Measurements from ENCODE around the gene SLC12A7. TPM values are rescaled to one million over a fixed set of nuclear protein-coding genes. Genes with fewer than 3 reads are reported as not detected.
A peak's percentile ranks its signal among the peaks of the same experiment; 100 is the strongest.
"Not testable (repeated sequence)": the region's sequence is repeated elsewhere in the genome, so short reads cannot be mapped to it uniquely, and the experiment has no call there.

The SLC12A7 gene
- total RNA-seq = 10 to 100 TPM; 31.5 to 37.5 TPM

GRCh38 chr5:1111727-1112289 is at the start of gene SLC12A7:
SLC12A7 (minus strand) TSS chr5:1112063; CDS start chr5:1111991, 72 bp downstream.
- Mint-ChIP-seq H3K4me1 (peaks cover 21% of the 10 kb centered on the region), H3K4me3 (peak within 1 kb of the TSS; percentile 82), H3K27ac (peak within 1 kb of the TSS; percentile 80), H3K36me3 (no peaks in the 10 kb centered on the region), H3K9me3 (no peaks in the 10 kb centered on the region), H3K27me3 (no peaks in the 10 kb centered on the region)
- DNase-seq (peak; percentile 85), ATAC-seq (ENCODE audit: low read depth) (peak; percentile 64)
- POLR2A ChIA-PET = no interaction called here

- POLR2A ChIA-PET = no interaction called here
- DNase-seq (no peak), ATAC-seq (ENCODE audit: low read depth) (no peak)
- H3K9me3 Mint-ChIP-seq = no peaks in the 10 kb centered on the region
- H3K4me1 Mint-ChIP-seq = no peaks in the 10 kb centered on the region
- H3K27me3 Mint-ChIP-seq = peaks cover 26% of the 10 kb centered on the region
- no peak overlapping the region for H3K4me3 Mint-ChIP-seq
- no peaks in the 10 kb centered on the region for H3K36me3 Mint-ChIP-seq
- H3K27ac Mint-ChIP-seq = no peak overlapping the region
Observed at GRCh38 chr5:1161108-1161832, 49.4 kb upstream of the SLC12A7 start.

- no peaks in the 10 kb centered on the region for H3K36me3 Mint-ChIP-seq
- no peak for ATAC-seq (ENCODE audit: low read depth)
- POLR2A ChIA-PET = no interaction called here
- H3K27ac Mint-ChIP-seq = peak overlapping the region; percentile 9
- peaks cover 26% of the 10 kb centered on the region for H3K27me3 Mint-ChIP-seq
- no peaks in the 10 kb centered on the region for H3K4me1 Mint-ChIP-seq
- H3K9me3 Mint-ChIP-seq = no peaks in the 10 kb centered on the region
- no peak overlapping the region for H3K4me3 Mint-ChIP-seq
- no peak for DNase-seq
Observed at GRCh38 chr5:1159774-1160406, 48.0 kb upstream of the SLC12A7 start.

- no peak overlapping the region for H3K4me3 Mint-ChIP-seq
- POLR2A ChIA-PET = no interaction called here
- peaks cover under 1% of the 10 kb centered on the region for H3K4me1 Mint-ChIP-seq
- H3K9me3 Mint-ChIP-seq = no peaks in the 10 kb centered on the region
- H3K27me3 Mint-ChIP-seq = peaks cover 31% of the 10 kb centered on the region
- ATAC-seq (ENCODE audit: low read depth) (no peak), DNase-seq (no peak)
- no peaks in the 10 kb centered on the region for H3K36me3 Mint-ChIP-seq
- H3K27ac Mint-ChIP-seq = no peak overlapping the region
Observed at GRCh38 chr5:1159341-1159675, 47.4 kb upstream of the SLC12A7 start.

GRCh38 chr5:1158647-1159340 is 46.9 kb upstream of the SLC12A7 start:
- Mint-ChIP-seq H3K27ac (no peak overlapping the region), H3K36me3 (no peaks in the 10 kb centered on the region), H3K27me3 (peaks cover 36% of the 10 kb centered on the region), H3K4me1 (peaks cover 5% of the 10 kb centered on the region), H3K4me3 (no peak overlapping the region), H3K9me3 (no peaks in the 10 kb centered on the region)
- DNase-seq (no peak), ATAC-seq (ENCODE audit: low read depth) (no peak)
- POLR2A ChIA-PET = no interaction called here

GRCh38 chr5:1157461-1157986 is 45.7 kb upstream of the SLC12A7 start:
- H3K27ac Mint-ChIP-seq; H3K9me3 Mint-ChIP-seq; H3K4me1 Mint-ChIP-seq; ATAC-seq (ENCODE audit: low read depth); DNase-seq; H3K4me3 Mint-ChIP-seq; POLR2A ChIA-PET; H3K36me3 Mint-ChIP-seq: not testable (repeated sequence)
- peaks cover 39% of the 10 kb centered on the region for H3K27me3 Mint-ChIP-seq

- Mint-ChIP-seq H3K4me1 (peaks cover 12% of the 10 kb centered on the region), H3K27me3 (peaks cover 39% of the 10 kb centered on the region), H3K4me3 (no peak overlapping the region), H3K27ac (no peak overlapping the region), H3K36me3 (no peaks in the 10 kb centered on the region), H3K9me3 (no peaks in the 10 kb centered on the region)
- no peak for DNase-seq
- no peak for ATAC-seq (ENCODE audit: low read depth)
- POLR2A ChIA-PET = no interaction called here
Observed at GRCh38 chr5:1156754-1157460, 45.0 kb upstream of the SLC12A7 start.

- no peak overlapping the region for H3K4me3 Mint-ChIP-seq
- no peak for ATAC-seq (ENCODE audit: low read depth)
- POLR2A ChIA-PET = no interaction called here
Observed at GRCh38 chr5:1156033-1156753, 44.3 kb upstream of the SLC12A7 start.

GRCh38 chr5:1155191-1156032 is 43.5 kb upstream of the SLC12A7 start:
- Mint-ChIP-seq H3K4me3 (no peak overlapping the region), H3K36me3 (no peaks in the 10 kb centered on the region), H3K27me3 (peaks cover 41% of the 10 kb centered on the region), H3K27ac (no peak overlapping the region), H3K4me1 (peaks cover 14% of the 10 kb centered on the region), H3K9me3 (no peaks in the 10 kb centered on the region)
- DNase-seq = no peak
- ATAC-seq (ENCODE audit: low read depth) = no peak
- POLR2A ChIA-PET = no interaction called here

More at GRCh38 chr5:1156033-1156753, 44.3 kb upstream of the SLC12A7 start:
- H3K4me1 Mint-ChIP-seq = peaks cover 14% of the 10 kb centered on the region
- H3K9me3 Mint-ChIP-seq = no peaks in the 10 kb centered on the region
- H3K27me3 Mint-ChIP-seq = peaks cover 39% of the 10 kb centered on the region
- no peak overlapping the region for H3K27ac Mint-ChIP-seq
- H3K36me3 Mint-ChIP-seq = no peaks in the 10 kb centered on the region
- DNase-seq = no peak

GRCh38 chr5:1153428-1153827 is 41.6 kb upstream of the SLC12A7 start:
- ATAC-seq (ENCODE audit: low read depth) = peak; percentile 57
- POLR2A ChIA-PET = interaction anchor here (1.0 kb wide), 1 partner anchor 48 kb away, joined by 3 read pairs; no protein-coding TSS in a partner anchor
- H3K27me3 Mint-ChIP-seq = peaks cover 36% of the 10 kb centered on the region
- peaks cover 14% of the 10 kb centered on the region for H3K4me1 Mint-ChIP-seq
- H3K9me3 Mint-ChIP-seq = no peaks in the 10 kb centered on the region
- no peak overlapping the region for H3K27ac Mint-ChIP-seq
- H3K4me3 Mint-ChIP-seq = peak overlapping the region; percentile 37
- DNase-seq = no peak
- no peaks in the 10 kb centered on the region for H3K36me3 Mint-ChIP-seq

- DNase-seq (no peak), ATAC-seq (ENCODE audit: low read depth) (no peak)
- peaks cover 14% of the 10 kb centered on the region for H3K4me1 Mint-ChIP-seq
- POLR2A ChIA-PET = no interaction called here
- no peak overlapping the region for H3K27ac Mint-ChIP-seq
- H3K36me3 Mint-ChIP-seq = no peaks in the 10 kb centered on the region
- H3K4me3 Mint-ChIP-seq = no peak overlapping the region
- peaks cover 33% of the 10 kb centered on the region for H3K27me3 Mint-ChIP-seq
- H3K9me3 Mint-ChIP-seq = no peaks in the 10 kb centered on the region
Observed at GRCh38 chr5:1152771-1153282, 41.0 kb upstream of the SLC12A7 start.

- POLR2A ChIA-PET = no interaction called here
- Mint-ChIP-seq H3K4me3 (no peak overlapping the region), H3K9me3 (no peaks in the 10 kb centered on the region), H3K36me3 (no peaks in the 10 kb centered on the region), H3K4me1 (peaks cover 14% of the 10 kb centered on the region), H3K27me3 (peaks cover 26% of the 10 kb centered on the region), H3K27ac (no peak overlapping the region)
- ATAC-seq (ENCODE audit: low read depth) (peak; percentile 40), DNase-seq (no peak)
Observed at GRCh38 chr5:1152156-1152555, 40.3 kb upstream of the SLC12A7 start.
